DOHH2 (cell line): ENCODE data around the gene RING1.

Source experiments
- H3F3A ChIP-seq: fragments of 200-600 bp; sonication (generic), shearing (Covaris generic); 2 replicates; pipeline ENCODE4 v1.6.0; 2016; ENCODE audit warnings: antibody characterized with exemption, mild to moderate bottlenecking; ENCODE audit not compliant: control insufficient read depth, insufficient read depth
- H3K27ac ChIP-seq: fragments of 200-600 bp; sonication (generic); 2 replicates; pipeline ENCODE4 v1.5.1; 2014; ENCODE audit warnings: low read depth, mild to moderate bottlenecking, low read length, moderate library complexity
- H3K27me3 ChIP-seq: fragments of 200-600 bp; sonication (generic); 2 replicates; pipeline ENCODE4 v1.6.1; 2014; ENCODE audit warnings: mild to moderate bottlenecking, low read length, mixed read lengths; ENCODE audit not compliant: control insufficient read depth
- H3K36me3 ChIP-seq: fragments of 200-600 bp; sonication (generic); 2 replicates; pipeline ENCODE4 v1.6.1; 2014; ENCODE audit warnings: mild to moderate bottlenecking, low read length, moderate library complexity, mixed read lengths; ENCODE audit not compliant: control insufficient read depth
- H3K4me1 ChIP-seq: fragments of 200-600 bp; sonication (generic); 2 replicates; pipeline ENCODE4 v1.6.1; 2014; ENCODE audit warnings: mild to moderate bottlenecking, low read length, mixed read lengths; ENCODE audit not compliant: control insufficient read depth
- H3K4me2 ChIP-seq: fragments of 200-600 bp; sonication (generic); 2 replicates; pipeline ENCODE4 v1.6.0; 2014; ENCODE audit warnings: mild to moderate bottlenecking, low read length, moderate library complexity
- H3K4me3 ChIP-seq: fragments of 200-600 bp; sonication (generic); 2 replicates; pipeline ENCODE4 v1.5.1; 2014; ENCODE audit warnings: mild to moderate bottlenecking, low read length, mixed read lengths
- H3K79me2 ChIP-seq: fragments of 200-600 bp; sonication (generic); 2 replicates; pipeline ENCODE4 v1.6.1; 2014; ENCODE audit warnings: mild to moderate bottlenecking, low read length, mixed read lengths; ENCODE audit not compliant: control insufficient read depth
- H3K9me2 ChIP-seq: fragments of 200-600 bp; sonication (generic); replicated peaks from 2 replicates; pipeline ENCODE4 v1.6.1; 2014; ENCODE audit warnings: mild to moderate bottlenecking, low read length, mixed read lengths; ENCODE audit not compliant: control insufficient read depth
- H3K9me3 ChIP-seq: fragments of 200-600 bp; sonication (generic); 2 replicates; pipeline ENCODE4 v1.6.1; 2014; ENCODE audit warnings: antibody characterized with exemption, low read length, mixed read lengths; ENCODE audit not compliant: control insufficient read depth, insufficient read depth
- H4K20me1 ChIP-seq: fragments of 200-600 bp; sonication (generic); 2 replicates; pipeline ENCODE4 v1.6.0; 2014; ENCODE audit warnings: low read depth, mild to moderate bottlenecking, antibody characterized with exemption, low read length, moderate library complexity; ENCODE audit not compliant: control insufficient read depth, insufficient read depth
- EZH2phosphoT487 ChIP-seq: fragments of 200-600 bp; sonication (generic); IDR thresholded peaks from 2 replicates; pipeline ENCODE4 v1.6.1; 2017; ENCODE audit warnings: borderline replicate concordance, mild to moderate bottlenecking, antibody characterized with exemption, low read length, moderate library complexity, mixed read lengths
- TF ChIP-seq, protein P1 (sequence below): fragments of 200-600 bp; sonication (generic); IDR thresholded peaks from one replicate; pipeline ENCODE4 v1.5.1; 2014; ENCODE audit warnings: antibody characterized with exemption, mild to moderate bottlenecking, low read depth, low read length; ENCODE audit not compliant: poor library complexity, severe bottlenecking

The RING1 gene

DNA sequence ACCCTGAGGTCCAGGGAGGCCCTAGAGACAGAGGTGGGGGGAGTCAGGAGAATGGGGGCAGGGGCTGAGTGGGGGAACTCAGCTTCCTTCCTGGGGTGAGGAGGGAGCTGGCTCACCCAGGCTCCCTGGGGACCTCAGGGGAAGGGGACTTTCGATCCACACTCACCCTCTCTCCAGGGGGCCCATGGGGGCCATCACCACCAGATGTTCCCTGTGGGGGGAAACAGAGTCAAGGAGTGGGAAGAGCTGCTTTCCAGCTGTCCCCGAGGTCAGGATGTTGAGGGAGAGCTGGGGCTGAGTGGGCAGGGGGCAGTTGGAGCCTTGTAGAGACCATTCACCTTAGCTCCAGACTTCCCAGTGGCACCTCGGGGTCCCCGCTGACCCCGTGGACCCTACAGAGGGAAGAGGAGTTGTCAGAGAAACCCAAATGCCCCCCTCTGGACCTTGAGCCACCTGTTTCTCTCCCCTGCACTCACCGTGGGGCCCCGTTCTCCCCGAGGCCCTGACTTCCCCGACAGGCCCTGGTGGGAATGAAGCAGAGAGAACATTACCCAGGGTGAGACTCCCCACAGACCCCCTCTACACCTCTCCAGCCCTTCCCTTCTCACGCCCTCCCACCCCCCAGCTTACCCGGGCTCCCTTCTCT lies 34.6 kb upstream of the RING1 start:
- no peak overlapping the region for H3K4me3 ChIP-seq
- no peaks in the 10 kb centered on the region for H3K9me2 ChIP-seq
- no peaks in the 10 kb centered on the region for H3K36me3 ChIP-seq
- H3K27me3 ChIP-seq: peaks cover 19% of the 10 kb centered on the region
- no peaks in the 10 kb centered on the region for H3K9me3 ChIP-seq
- no peaks in the 10 kb centered on the region for H3K79me2 ChIP-seq
- H4K20me1 ChIP-seq: no peaks in the 10 kb centered on the region
- H3K4me1 ChIP-seq: peaks cover 5% of the 10 kb centered on the region; the same call in 1 of the 2 replicates
- no peak overlapping the region for H3K4me2 ChIP-seq
- TF ChIP-seq, protein P1, sequence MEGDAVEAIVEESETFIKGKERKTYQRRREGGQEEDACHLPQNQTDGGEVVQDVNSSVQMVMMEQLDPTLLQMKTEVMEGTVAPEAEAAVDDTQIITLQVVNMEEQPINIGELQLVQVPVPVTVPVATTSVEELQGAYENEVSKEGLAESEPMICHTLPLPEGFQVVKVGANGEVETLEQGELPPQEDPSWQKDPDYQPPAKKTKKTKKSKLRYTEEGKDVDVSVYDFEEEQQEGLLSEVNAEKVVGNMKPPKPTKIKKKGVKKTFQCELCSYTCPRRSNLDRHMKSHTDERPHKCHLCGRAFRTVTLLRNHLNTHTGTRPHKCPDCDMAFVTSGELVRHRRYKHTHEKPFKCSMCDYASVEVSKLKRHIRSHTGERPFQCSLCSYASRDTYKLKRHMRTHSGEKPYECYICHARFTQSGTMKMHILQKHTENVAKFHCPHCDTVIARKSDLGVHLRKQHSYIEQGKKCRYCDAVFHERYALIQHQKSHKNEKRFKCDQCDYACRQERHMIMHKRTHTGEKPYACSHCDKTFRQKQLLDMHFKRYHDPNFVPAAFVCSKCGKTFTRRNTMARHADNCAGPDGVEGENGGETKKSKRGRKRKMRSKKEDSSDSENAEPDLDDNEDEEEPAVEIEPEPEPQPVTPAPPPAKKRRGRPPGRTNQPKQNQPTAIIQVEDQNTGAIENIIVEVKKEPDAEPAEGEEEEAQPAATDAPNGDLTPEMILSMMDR: no peak
- no peak for TF ChIP-seq EZH2phosphoT487
- no peaks in the 10 kb centered on the region for H3F3A ChIP-seq
- H3K27ac ChIP-seq: no peak overlapping the region

DNA sequence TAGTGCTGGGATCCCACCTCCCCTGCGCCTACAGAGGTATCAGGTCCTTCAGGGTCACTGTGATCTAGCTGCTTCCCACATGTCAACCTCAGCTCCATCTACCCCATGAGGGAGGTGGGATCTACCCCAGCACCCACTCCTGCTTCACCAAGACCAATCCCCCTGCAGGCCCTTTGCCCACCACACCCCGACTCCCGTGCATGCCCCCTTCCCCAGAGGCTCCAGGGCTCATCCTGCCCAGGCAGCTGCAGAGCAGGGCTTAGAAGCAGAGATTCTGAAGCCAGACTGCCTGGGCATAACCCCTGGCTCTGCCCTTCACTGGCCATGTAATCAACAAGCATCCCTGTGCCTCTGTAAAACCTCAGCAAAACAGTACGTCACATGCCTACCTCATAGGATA lies 33.5 kb upstream of the RING1 start:
- no peaks in the 10 kb centered on the region for H3K79me2 ChIP-seq
- no peaks in the 10 kb centered on the region for H3K9me3 ChIP-seq
- H3K9me2 ChIP-seq: no peaks in the 10 kb centered on the region
- TF ChIP-seq, protein P1: no peak
- no peak for TF ChIP-seq EZH2phosphoT487
- peaks cover 19% of the 10 kb centered on the region for H3K27me3 ChIP-seq
- H4K20me1 ChIP-seq: no peaks in the 10 kb centered on the region
- no peak overlapping the region for H3K27ac ChIP-seq
- no peaks in the 10 kb centered on the region for H3F3A ChIP-seq
- no peak overlapping the region for H3K4me3 ChIP-seq
- H3K4me2 ChIP-seq: no peak overlapping the region
- H3K36me3 ChIP-seq: no peaks in the 10 kb centered on the region
- peaks cover 5% of the 10 kb centered on the region; the same call in 1 of the 2 replicates for H3K4me1 ChIP-seq

DNA sequence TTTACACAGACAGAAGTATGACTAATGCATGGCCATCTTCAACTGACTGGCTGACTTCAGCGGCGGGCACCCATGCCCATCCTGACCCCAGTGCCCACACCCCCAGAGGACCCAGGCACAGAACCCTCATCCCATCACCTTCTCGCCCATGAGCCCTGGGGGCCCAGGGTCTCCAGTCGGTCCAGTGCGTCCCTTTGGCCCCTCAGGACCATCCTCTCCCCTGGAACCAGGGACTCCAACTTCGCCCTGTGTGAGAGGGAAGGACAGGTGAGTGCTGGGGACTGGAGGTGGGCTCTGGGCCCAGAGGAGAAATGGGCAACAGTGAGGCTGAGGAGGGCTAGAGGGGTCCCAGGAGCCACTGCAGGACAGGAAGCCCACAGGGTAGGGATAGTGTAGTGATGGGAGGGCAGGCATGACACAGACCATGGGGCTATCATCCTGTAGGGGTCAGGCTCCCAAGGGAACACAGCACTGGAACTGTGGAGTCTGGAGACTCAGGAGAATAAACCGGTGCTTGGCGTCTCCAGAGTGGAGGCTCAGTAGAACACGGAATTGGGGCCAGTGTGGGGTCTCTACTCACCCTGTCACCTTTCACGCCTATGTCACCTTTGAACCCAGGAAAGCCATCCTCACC lies 32.7 kb upstream of the RING1 start:
- no peaks in the 10 kb centered on the region for H3K79me2 ChIP-seq

More for the DNA sequence above, 32.7 kb upstream of the RING1 start:
- Histone ChIP-seq H3K27ac (no peak overlapping the region), H3K4me1 (peaks cover 2% of the 10 kb centered on the region; the same call in 1 of the 2 replicates), H3K27me3 (peaks cover 19% of the 10 kb centered on the region), H4K20me1 (no peaks in the 10 kb centered on the region), H3F3A (no peaks in the 10 kb centered on the region), H3K9me3 (no peaks in the 10 kb centered on the region), H3K4me2 (no peak overlapping the region), H3K9me2 (no peaks in the 10 kb centered on the region), H3K4me3 (no peak overlapping the region), H3K36me3 (no peaks in the 10 kb centered on the region)
- TF ChIP-seq, protein P1: no peak
- no peak for TF ChIP-seq EZH2phosphoT487
